ENCODE measurements around the gene TACC2.

The TACC2 gene

DNA sequence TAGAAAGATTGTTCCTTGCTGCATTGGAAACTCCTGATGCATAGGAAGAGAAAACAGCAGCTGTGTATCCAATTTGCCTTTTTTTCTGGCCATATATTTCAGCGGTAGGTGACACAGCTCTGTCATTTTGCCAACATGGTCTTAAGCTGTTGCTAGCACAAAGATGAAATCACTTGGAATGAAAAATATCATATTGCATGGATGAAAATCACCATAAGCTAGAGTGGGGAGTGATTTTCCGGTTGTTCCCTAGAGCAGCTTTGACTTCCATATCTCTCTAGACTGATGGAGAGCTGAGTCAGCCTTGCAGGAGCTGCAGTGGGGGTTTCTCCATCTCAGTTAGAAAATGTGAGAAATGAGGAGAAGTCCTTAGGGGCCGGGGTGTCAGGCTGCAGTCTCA, 243.8 kb downstream of the TACC2 start:
- DNase-seq: no peak

DNA sequence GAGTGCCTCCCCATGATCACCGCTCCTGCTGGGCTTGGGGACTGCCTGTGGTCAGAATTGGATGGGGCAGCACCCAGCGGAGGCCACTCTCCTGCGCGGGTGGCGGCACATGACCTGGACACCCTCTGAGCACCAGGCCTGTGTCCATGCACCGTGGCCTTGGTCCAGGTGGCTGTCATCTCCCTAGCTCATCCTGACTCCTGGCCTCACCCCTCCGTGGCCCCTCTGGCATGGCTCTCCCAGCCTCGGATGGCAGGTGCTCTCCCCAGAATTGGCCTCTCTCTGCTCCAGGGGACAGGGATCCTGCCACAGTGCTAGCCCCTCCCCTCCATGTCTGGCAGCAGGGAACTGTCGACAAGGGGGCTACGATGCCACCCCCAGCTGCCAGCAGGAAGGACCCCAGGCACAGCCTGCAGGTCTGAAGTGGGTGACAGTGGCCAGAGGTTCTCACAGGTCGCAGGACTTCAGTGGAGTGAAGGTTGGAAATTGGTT, 244.9 kb downstream of the TACC2 start:
- DNase-seq: no peak

DNA sequence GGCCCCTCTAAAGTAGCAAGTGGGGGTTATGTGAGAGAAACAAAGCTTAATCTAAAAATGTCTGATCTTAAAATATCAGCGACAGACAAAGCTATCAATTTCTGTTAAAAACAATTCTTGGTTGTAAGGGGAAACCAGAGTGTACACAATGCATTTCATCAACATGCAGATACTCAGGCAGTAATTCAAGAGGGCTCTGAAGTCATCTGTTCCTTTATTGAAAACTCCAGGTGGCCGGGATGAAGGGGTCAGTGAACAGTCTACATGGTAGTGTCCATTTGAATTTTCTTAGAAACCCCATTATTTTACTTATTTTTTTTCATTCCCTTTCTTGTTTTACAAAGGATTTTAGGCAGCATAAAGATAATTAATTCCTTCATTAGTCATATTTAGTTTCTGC, 245.5 kb downstream of the TACC2 start:
- no peak for DNase-seq

DNA sequence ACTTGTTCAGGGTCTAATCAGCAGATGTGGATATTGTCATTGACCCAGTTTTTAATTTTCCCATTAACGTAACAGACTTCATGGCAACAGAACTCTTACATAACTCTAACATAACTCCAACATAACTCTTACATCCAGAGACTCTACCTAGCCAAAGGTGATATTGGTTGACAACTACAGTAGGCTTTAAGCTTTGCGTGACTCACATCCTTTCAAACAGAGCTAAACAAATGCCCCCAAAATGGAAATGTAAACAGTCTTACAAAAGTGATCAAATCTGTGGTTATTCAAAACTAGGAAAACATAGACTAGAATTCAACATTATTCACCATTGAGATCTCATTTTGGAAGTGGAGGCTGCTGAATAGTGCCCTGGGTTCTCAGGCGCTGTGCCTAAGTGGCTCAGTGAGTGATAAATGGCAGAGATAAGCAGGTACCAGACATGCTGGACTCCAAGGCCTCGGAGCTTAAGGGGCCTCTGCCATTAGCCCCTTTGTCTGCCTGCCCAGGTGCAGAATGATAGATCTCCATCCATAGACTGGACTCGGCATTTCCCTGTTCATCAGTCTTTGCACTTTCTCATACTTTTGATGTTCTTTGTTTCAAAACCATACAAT, 247.8 kb downstream of the TACC2 start:
- DNase-seq: no peak

DNA sequence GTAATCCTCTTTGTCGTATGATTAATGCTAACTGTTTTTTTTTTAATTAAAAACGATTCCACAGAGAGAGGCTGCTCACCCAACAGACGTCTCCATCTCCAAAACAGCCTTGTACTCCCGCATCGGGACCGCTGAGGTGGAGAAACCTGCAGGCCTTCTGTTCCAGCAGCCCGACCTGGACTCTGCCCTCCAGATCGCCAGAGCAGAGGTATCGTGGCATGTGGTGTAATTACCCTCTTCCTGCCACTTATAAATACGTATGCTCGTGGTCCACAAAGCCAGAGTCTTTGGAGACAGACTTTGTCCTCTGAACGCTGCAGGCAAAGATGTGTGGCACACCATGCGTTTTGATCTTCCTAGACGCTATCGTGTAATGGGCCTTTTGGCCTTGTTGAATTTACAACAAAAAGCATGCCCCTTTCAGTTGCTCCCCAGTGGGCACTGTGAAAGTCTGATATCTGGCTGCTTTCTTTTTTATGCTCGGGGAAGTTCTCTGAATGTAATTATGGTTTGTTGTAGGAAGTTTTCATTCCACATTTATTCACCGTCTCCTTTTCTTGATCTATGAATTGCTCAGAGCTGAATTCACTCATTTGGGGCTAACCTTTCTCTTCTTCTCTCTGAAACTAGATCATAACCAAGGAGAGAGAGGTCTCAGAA, 248.5 kb downstream of the TACC2 start:
- DNase-seq: no peak

DNA sequence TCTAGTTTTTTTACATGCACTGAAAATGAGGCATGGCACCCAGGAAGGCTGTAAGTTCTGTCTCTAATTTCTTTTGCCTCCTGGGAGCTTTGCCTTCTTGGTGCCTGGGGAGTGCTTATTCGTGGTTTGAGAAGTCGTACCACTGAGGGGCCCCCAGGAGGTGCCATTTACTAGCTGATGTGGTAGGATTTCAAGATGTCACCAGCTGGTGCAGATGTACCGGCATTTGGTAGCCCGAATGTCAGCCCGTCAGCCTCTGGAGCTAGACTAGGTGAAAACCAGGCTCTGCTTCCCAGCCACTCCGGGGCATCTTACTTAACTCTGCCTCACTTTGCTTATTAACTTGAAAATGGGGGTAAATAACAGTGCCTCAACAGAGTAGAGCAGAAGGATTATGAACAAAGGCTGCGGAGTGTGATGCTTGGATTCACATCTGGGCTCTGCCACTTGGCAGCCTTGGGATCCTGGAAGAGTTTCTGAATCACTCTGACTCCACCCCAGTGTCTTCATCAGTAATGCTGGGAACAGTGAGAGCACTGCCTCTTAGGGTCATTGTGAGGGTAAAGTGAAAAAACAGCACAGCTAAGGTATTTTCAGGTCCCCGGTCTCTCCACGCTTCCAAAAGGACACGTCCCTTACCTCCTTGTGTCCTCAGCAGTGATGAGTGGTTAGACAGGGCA, 250.8 kb downstream of the TACC2 start:
- DNase-seq: no peak

DNA sequence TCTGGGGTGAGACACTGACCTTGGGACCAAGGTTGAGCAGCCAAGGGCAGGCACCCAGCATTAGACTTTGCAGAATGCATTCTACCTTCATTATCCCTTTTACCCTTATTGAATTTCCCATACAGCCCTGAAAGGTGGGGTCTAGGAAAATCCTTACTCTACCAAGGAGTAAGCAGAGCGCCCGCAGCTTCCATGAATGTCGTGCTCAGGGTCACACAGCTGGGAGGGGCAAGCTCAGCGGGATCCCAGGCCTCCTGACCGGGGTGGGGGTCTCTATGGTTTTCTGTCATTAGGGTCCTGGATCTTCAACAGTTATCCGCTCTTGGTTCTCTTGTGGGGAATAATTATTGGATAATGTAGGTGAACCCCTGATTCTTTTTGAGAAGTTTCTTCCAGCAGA, 251.4 kb downstream of the TACC2 start:
- DNase-seq: no peak

DNA sequence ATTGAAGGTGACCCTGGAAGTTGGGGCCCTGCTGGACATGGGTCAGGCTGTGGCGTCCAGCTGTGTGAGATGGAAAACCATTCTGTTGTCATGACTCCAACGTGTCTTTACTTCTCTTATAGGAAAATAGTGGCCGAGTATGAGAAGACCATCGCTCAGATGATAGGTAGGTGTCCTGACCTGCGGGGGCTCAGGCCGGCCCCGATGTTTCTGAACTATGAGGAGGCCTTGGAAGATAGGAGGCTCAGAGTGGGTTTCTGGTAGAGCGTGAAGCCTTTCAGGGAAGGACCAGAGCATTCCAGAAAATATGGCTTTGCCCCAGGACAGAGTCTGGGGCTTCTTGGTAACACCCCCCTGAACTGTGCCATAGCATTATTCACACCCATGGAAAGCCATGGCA, 252.9 kb downstream of the TACC2 start:
- no peak for DNase-seq

DNA sequence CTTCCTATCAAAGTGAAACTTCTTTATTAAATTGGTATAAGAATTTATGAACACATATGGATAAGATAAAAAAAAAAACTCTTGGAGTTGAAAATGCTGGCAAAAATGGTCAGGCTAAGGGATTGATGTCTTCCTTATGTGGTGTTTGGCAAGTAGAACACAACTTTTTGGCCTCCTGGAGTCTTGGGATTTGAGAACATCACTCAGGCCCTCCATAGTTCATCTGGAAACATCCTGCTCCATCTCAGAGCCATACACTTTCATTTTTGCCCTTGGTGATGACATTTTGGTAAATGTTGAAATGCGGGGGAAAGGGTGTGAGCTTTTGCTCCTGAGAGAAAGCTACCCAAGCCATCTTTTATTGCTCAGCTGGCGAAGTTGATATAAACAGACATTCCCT, 254.6 kb downstream of the TACC2 start:
- DNase-seq: no peak

DNA sequence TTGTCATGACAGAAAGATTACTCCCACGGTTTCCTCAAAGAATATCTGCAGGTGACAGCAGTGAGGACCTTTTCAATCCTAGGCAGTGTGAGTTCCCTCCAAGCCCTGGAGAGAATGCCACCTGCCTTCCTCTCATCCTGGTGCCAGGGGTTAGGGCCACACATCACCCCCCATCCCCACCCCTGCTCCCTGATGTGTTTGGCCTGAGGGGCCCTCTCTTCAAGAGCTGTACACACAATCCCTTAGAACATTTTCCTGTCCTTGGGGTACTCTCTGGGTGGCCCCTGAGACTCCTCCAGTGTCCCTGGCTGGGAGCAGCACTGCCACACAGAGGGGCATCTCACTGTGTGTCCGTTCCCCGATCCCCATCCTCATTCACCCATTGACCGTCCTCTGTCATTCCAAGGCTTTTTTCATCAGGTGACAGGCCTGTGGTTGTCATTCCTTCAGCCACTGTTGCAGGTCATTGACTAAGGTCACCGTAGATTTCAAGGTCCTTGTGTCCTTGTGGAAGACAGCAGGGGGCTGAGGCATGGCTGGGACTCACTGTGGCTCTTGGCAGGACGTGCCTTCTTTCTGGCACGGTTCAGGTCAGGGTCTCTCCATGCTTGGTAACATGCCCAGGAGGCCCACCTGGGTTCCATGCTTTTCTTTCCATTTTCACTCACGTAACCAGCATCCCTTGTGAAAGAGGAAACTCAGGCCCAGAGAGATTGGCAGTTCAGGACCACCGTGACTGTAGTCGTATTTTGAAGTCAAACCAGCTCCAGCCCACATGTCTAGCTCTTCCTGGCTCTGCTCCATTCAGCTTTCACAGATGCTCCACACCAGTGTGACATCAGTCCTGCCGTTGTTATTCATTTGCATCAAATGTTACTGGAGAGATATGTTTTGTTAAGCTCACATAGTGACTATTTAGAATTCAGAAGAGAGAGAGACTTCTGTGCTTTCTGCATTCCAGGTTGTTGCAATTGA, 255.3 kb downstream of the TACC2 start:
- DNase-seq: no peak

DNA sequence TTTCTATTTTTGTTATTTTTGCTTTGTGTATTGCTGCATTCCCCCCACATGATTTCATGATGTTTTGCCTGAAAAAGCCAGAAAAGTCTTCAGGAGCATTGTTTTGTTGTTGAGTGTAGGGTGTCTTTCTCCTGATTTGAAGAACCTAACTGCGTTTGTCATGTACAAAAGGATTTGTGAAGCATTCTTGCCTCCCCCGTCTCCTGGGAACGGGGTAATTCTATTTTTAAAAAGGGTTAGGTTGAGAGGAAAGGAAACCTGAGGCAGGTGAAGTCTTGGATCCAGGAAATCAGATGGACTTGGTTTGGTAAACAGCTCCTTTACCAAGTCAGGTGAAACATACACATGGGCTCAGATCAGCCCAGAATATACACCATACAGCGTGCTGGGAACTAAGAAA, 256.2 kb downstream of the TACC2 start:
- no peak for DNase-seq

DNA sequence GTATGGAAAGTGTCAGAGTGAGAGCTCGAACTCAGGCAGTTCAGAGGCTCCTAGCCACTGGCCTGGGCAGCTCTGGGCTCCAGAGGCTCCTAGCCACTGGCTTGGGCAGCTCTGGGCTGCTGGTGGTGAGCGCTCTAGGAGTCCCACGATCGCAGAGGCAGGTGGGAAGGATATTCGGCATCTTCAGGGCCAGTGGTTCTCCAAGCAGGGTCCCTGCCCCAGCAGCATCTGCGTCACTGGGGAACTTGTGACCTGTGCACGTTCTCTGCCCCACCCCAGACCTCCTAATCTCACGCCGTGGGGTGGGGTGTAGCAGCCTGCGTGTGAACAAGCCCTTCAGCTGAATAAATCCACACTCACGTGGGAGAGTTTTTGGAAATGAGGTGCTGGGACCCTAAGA, 256.9 kb downstream of the TACC2 start:
- DNase-seq: no peak

DNA sequence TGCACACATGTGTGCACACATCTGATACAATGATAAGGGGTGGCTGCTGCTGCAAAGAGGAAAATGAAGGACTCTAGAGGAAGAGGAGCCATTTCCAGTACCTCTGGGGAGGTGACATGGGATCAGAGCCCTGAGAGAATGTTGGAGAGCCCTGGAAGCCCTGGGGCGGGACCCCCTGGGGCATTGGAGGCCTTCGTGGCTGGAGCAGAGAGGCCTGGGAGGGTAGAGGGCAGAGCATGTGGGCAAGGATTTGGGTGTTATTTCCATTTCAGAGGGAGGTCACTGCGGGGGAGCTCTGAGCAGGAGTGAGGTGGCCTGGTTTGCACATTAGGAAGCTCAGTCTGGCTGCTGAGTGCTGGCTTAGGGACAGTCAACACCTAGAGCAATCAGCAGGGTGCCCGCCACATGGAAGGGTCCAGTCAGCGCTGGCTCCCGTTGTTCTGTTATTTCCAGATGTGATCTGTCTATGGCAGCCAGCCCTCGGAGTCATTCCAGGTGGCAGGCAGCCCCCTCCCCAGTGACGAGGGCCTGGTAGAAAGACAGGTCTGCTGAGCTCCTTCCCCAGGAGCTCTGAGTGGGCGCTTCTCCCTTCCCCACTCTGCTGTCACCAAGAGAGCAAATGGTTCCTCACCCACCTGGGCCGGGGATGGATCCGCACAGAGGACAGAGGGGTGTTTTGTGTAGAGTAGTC, 258.0 kb downstream of the TACC2 start:
- no peak for DNase-seq

DNA sequence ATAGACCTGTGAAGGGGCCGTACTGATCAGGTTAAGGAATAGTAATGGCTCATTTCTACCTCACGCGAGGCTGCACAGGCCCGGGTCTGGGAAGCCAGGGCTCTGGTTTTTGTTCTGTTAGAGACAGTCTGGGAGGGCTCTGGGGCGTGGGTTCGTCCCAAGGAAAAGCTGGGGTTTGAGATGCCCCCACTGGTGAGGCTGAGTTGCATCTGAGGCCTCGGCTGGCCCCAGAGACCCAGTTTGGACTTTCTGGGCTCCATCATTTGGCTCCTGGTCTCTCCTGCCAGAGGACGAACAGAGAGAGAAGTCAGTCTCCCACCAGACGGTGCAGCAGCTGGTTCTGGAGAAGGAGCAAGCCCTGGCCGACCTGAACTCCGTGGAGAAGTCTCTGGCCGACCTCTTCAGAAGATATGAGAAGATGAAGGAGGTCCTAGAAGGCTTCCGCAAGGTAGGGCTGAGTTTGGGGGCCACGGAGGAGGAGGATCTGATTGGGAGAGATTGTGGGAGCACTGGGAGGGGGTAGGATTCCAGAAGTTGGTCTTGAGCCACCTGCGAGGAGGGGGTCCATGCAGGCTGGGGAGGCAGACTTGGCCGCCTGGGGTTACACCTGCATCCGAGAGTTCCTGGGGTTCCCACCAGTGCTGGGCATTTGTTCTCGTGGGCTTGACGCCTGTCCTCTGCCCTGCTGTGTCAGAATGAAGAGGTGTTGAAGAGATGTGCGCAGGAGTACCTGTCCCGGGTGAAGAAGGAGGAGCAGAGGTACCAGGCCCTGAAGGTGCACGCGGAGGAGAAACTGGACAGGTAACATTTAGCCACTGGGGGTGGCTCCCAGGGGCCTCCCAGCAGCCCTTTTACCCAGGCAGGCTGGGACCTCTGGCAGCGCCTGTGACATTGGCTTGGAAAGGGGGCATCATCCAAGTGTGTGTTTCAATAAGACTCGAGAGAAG, 259.7 kb downstream of the TACC2 start:
- no peak for DNase-seq

DNA sequence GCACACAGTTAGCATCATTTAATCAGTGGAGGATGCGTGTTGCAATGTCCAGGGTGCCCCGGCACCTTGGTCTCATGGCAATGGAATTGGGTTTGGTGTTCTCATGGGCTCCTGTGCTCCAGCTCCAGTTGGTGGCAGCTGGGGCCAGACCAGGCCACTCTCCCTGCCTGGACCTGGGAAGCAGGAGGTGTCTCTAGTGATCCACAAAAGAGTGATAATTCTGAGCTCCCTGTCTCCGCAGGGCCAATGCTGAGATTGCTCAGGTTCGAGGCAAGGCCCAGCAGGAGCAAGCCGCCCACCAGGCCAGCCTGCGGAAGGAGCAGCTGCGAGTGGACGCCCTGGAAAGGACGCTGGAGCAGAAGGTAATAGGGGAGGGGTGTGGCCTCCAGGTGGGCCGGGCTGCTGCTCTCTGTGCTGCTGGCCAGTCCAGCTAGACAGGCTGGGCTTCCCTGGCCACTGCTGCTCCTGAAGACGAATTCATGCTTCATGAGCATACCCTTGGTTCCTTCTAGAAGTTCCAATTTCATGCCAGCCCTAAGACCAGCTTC, 260.4 kb downstream of the TACC2 start:
- DNase-seq: no peak

DNA sequence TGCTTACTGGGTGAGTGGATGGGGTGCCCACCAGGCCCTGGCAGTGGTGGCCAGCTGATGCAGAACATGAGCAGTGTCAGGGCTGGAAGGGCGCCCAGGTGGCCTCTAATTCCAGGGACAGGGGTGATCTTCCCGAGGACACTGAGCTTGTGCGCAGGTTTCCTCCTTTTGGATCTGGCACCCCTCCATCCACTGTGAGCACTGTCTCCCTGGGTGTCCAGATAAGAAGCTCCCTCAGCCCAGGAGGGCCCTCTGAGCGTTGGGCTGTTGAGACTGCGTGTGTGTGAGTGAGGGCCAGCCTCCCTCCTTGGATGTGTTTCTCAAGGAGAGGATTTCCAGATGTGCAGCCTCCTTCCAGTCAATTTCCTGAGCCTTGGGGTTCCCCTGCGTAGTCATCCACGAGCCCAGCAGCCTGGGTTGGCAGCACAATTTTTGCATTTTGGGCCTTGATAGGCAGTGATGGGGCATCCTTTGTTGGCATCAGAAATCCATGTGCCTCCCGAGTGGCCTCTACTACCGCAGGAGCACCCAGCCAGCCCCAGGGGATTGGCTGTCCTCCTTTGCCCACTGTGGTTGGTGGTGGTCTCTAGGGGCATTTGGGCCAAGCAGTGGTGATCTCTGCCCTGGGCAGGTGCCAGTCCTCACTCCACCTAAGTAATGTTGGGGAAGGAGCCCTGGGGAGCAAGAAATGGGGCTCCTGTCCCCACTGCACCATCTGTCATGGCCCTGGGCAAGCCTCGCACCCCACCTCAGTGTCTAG, 261.2 kb downstream of the TACC2 start:
- DNase-seq: no peak

DNA sequence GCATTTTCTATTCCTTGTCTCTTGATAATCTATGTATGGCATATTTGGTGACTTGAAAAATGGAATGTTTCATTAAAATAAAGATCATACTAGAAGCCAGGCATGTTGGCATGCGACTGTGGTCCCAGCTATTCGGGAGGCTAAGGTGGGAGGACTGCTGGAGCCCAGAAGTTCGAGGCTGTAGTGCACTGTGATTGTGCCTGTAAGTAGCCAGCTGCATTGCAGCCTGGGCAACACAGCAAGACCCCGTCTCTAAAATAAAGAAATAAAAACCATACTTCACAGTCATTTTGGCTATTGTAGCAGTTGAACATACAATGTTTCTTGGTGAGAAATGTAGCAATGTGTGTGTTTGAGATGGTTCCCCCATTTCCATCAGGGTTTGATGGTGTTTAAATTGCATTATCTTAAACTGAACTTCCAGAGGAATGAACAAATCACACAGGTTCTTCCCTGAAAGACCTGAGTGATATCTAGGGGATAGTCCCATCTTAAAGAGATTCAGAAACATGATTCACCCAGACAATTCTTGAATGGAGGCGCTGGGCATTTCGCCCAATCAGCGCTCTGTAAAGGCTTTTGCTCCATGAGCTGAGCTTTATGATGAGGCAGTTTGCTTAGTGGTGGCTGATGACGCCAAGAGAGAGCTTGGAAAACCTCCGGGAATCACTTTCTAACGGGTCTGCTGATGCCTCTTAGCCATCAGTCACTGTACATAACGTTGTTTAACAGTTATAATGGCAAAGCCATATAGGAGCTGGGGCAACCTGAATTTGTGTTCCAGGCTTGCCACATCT, 262.7 kb downstream of the TACC2 start:
- no peak for DNase-seq

DNA sequence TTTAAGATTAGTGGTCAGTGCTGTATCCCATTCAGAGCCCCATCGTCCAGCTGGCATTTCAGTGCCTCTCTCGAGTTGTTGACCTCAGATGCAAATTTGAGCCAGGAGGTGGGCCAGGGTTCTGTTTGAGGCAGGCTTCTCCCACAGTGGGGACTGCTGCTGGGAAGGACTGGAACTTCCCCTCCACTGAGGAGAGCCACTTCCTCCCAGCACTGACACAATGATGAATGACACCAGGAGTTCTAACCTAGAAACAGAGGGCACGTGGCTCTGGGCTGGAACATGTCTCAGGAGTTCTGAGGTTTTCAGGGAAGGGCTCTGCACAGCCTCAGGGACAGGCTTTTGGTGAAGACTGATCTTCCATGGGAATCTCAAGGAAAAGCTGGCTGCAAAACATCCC, 263.8 kb downstream of the TACC2 start:
- no peak for DNase-seq

DNA sequence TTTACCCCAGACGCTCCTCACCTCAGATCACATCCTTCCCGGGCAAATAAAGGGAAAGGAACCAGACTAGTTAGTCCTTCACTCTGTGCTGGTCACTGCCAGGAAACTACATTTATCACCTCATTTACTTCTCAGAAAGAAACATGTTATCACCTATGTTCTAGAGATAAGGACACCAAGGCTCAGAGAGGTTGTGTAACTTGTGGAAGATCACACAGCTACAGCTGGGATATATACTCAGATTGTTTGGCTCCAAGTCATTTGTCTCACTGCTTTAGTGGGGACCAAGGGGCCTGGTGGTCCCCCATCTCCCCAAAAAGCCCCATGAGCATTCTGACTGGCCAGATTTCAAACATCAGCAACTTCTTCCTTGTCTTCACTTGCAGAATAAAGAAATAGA, 264.6 kb downstream of the TACC2 start:
- DNase-seq: no peak

All from RPMI8226 (cell line).